Activated CD8-positive, alpha-beta T cell treated with anti-CD3 and anti-CD28 coated beads for 36 hours (primary cell): ENCODE data around the gene EAF1. TPM values are rescaled to one million over a fixed set of nuclear protein-coding genes. Genes with fewer than 3 reads are reported as not detected.

Experiments used
- ATAC-seq: fragments of 200-7000 bp; cut with Tn5 transposase; one replicate; pipeline ENCODE4 v1.10.0; 2021; ENCODE audit warnings: mild to moderate bottlenecking, moderate library complexity
- CTCF ChIA-PET: fragments of 350-600 bp; sonication (Branson Sonifier 250); formaldehyde crosslinking; loops from one replicate; lab custom pipeline; 2021; ENCODE audit warnings: antibody characterized with exemption; lab: Charles Lee
- POLR2A ChIA-PET: fragments of 350-600 bp; sonication (Branson Sonifier 250); formaldehyde crosslinking; loops from one replicate; lab custom pipeline; 2021; ENCODE audit warnings: antibody characterized with exemption; lab: Charles Lee
- DNase-seq: peaks from one replicate; pipeline ENCODE4 v3.0.0-alpha.2; 2020
- H3K27ac Mint-ChIP-seq: one replicate; pipeline ENCODE4 v1.8.0; 2021; ENCODE audit warnings: mild to moderate bottlenecking, mixed read lengths
- H3K27me3 Mint-ChIP-seq: one replicate; pipeline ENCODE4 v1.8.0; 2021; ENCODE audit warnings: mixed read lengths
- H3K36me3 Mint-ChIP-seq: one replicate; pipeline ENCODE4 v1.8.0; 2021; ENCODE audit warnings: low read depth, mixed read lengths
- H3K4me1 Mint-ChIP-seq: one replicate; pipeline ENCODE4 v1.8.0; 2021; ENCODE audit warnings: low read depth, mixed read lengths
- H3K4me3 Mint-ChIP-seq: one replicate; pipeline ENCODE4 v1.8.0; 2021; ENCODE audit warnings: mild to moderate bottlenecking, moderate library complexity, mixed read lengths
- H3K9me3 Mint-ChIP-seq: one replicate; pipeline ENCODE4 v1.8.0; 2021; ENCODE audit warnings: mixed read lengths
- CTCF ChIP-seq: fragments of 200-600 bp; IDR thresholded peaks from one replicate; pipeline ENCODE4 v1.8.0; 2022; ENCODE audit warnings: antibody characterized with exemption, mild to moderate bottlenecking
- intact Hi-C: fragments of 100-400 bp; cut with micrococcal nuclease; formaldehyde crosslinking; loops from one replicate; pipeline ENCODE4 v1.10.0; 2022
- total RNA-seq, 2 experiments: library from RNA; stranded (reverse); gene quantifications; one replicate each; pipeline ENCODE4 v1.2.3, GENCODE V29; 2021

The EAF1 gene
- total RNA-seq, 2 experiments from 2014 or later: 19.7 to 21.8 TPM

GRCh38 chr3:15426579-15427118 lies 749 bp upstream of the EAF1 start:
- ChIA-PET CTCF (interaction anchor here (1.2 to 1.4 kb wide), 3 partner anchors 130 to 159 kb away, joined by 4 to 5 read pairs (median 4); no protein-coding TSS in a partner anchor), POLR2A (interaction anchor here (0.6 to 1.5 kb wide), 5 partner anchors 20 to 159 kb away, joined by 3 to 5 read pairs (median 3); no protein-coding TSS in a partner anchor)
- Mint-ChIP-seq H3K36me3 (peaks cover 35% of the 10 kb centered on the region), H3K27me3 (no peaks in the 10 kb centered on the region), H3K4me1 (peaks cover 39% of the 10 kb centered on the region), H3K4me3 (peak overlapping the region; percentile 87), H3K9me3 (peaks cover 4% of the 10 kb centered on the region), H3K27ac (peak overlapping the region; percentile 99)
- TF ChIP-seq CTCF: no peak
- ATAC-seq: no peak
- intact Hi-C loops: loop anchor here (5.0 kb wide), 1 partner anchor 131 kb away; no protein-coding TSS in a partner anchor
- no peak for DNase-seq

- Mint-ChIP-seq H3K9me3 (peaks cover 4% of the 10 kb centered on the region), H3K4me1 (peaks cover 43% of the 10 kb centered on the region), H3K36me3 (peaks cover 40% of the 10 kb centered on the region), H3K27ac (peak overlapping the region; percentile 99), H3K4me3 (peak overlapping the region; percentile 87), H3K27me3 (no peaks in the 10 kb centered on the region)
- intact Hi-C loops: loop anchor here (5.0 kb wide), 1 partner anchor 129 kb away; no protein-coding TSS in a partner anchor
- DNase-seq (no peak), ATAC-seq (no peak)
- POLR2A ChIA-PET: interaction anchor here (0.7 to 1.0 kb wide), 2 partner anchors 129 to 167 kb away, joined by 3 read pairs; no protein-coding TSS in a partner anchor
- CTCF ChIA-PET: interaction anchor here (0.8 to 1.3 kb wide), 2 partner anchors 23 to 128 kb away, joined by 3 to 4 read pairs; no protein-coding TSS in a partner anchor
- TF ChIP-seq CTCF: no peak
These were observed 583 bp downstream of the EAF1 start for GRCh38 chr3:15427981-15428380.

- Mint-ChIP-seq H3K27me3 (no peaks in the 10 kb centered on the region), H3K4me1 (peaks cover 45% of the 10 kb centered on the region), H3K27ac (peak overlapping the region; percentile 99), H3K9me3 (peaks cover 4% of the 10 kb centered on the region), H3K36me3 (peaks cover 44% of the 10 kb centered on the region), H3K4me3 (peak overlapping the region; percentile 87)
- DNase-seq (peak; percentile 50), ATAC-seq (peak; percentile 52)
- ChIA-PET POLR2A (no interaction called here), CTCF (interaction anchor here (3.0 kb wide), 1 partner anchor 161 kb away, joined by 13 read pairs; no protein-coding TSS in a partner anchor)
- TF ChIP-seq CTCF: no peak
- intact Hi-C loops: loop anchor here (5.0 kb wide), 1 partner anchor 129 kb away; no protein-coding TSS in a partner anchor
These were observed 1.1 kb downstream of the EAF1 start for GRCh38 chr3:15428539-15428938.

- intact Hi-C loops: loop anchor here (5.0 kb wide), 1 partner anchor 128 kb away; no protein-coding TSS in a partner anchor
- peak overlapping the region; percentile 99 for H3K27ac Mint-ChIP-seq
- H3K9me3 Mint-ChIP-seq: peaks cover 4% of the 10 kb centered on the region
- peaks cover 45% of the 10 kb centered on the region for H3K4me1 Mint-ChIP-seq
- no peak for DNase-seq
- TF ChIP-seq CTCF: no peak
- peak overlapping the region; percentile 87 for H3K4me3 Mint-ChIP-seq
- H3K27me3 Mint-ChIP-seq: no peaks in the 10 kb centered on the region
- POLR2A ChIA-PET: interaction anchor here (0.6 kb wide), 1 partner anchor 128 kb away, joined by 3 read pairs; no protein-coding TSS in a partner anchor
- CTCF ChIA-PET: interaction anchor here (0.6 to 3.0 kb wide), 2 partner anchors 109 to 162 kb away, joined by 3 to 13 read pairs; no protein-coding TSS in a partner anchor
- no peak for ATAC-seq
- peaks cover 45% of the 10 kb centered on the region for H3K36me3 Mint-ChIP-seq
These were observed 1.7 kb downstream of the EAF1 start for GRCh38 chr3:15429080-15429479.
